Nephron progenitor cell (in vitro differentiated cells): ENCODE measurements around the gene FOXS1.

ENCODE experiments used
- DNase-seq: peaks from one replicate; pipeline ENCODE4 v3.0.0; 2021
- H3K27ac Mint-ChIP-seq: 2 replicates; pipeline ENCODE4 v1.8.0; 2021; ENCODE audit warnings: mild to moderate bottlenecking, moderate library complexity, mixed read lengths
- H3K27me3 Mint-ChIP-seq: 2 replicates; pipeline ENCODE4 v1.8.0; 2021; ENCODE audit warnings: mild to moderate bottlenecking, low read depth, mixed read lengths; ENCODE audit not compliant: poor library complexity
- H3K36me3 Mint-ChIP-seq: 2 replicates; pipeline ENCODE4 v1.8.0; 2021; ENCODE audit warnings: low read depth, mixed read lengths
- H3K4me1 Mint-ChIP-seq: 2 replicates; pipeline ENCODE4 v1.8.0; 2021; ENCODE audit warnings: mixed read lengths
- H3K4me3 Mint-ChIP-seq: 2 replicates; pipeline ENCODE4 v1.8.0; 2021; ENCODE audit warnings: mild to moderate bottlenecking, moderate library complexity, mixed read lengths
- H3K9me3 Mint-ChIP-seq: 2 replicates; pipeline ENCODE4 v1.8.0; 2021; ENCODE audit warnings: mild to moderate bottlenecking, moderate library complexity, mixed read lengths
- CTCF ChIP-seq: fragments of 200-600 bp; sonication (generic); IDR thresholded peaks from 2 replicates; pipeline ENCODE4 v1.5.0; 2021; ENCODE audit warnings: antibody characterized with exemption

The FOXS1 gene

GRCh38 chr20:31835977-31836852 is 9.2 kb downstream of the FOXS1 start:
- Mint-ChIP-seq H3K4me1 (peaks cover 40% of the 10 kb centered on the region), H3K27me3 (no peaks in the 10 kb centered on the region), H3K4me3 (no peak overlapping the region), H3K9me3 (no peaks in the 10 kb centered on the region), H3K27ac (no peak overlapping the region), H3K36me3 (no peaks in the 10 kb centered on the region)
- no peak for TF ChIP-seq CTCF
- DNase-seq = no peak

GRCh38 chr20:31835554-31835953 is 9.8 kb downstream of the FOXS1 start:
- Mint-ChIP-seq H3K27me3 (no peaks in the 10 kb centered on the region), H3K36me3 (no peaks in the 10 kb centered on the region), H3K9me3 (no peaks in the 10 kb centered on the region), H3K4me1 (peaks cover 34% of the 10 kb centered on the region), H3K27ac (no peak overlapping the region), H3K4me3 (no peak overlapping the region)
- TF ChIP-seq CTCF = no peak
- DNase-seq = no peak

- no peak for TF ChIP-seq CTCF
- no peaks in the 10 kb centered on the region for H3K9me3 Mint-ChIP-seq
- DNase-seq = no peak
- no peak overlapping the region for H3K4me3 Mint-ChIP-seq
- peaks cover 47% of the 10 kb centered on the region for H3K4me1 Mint-ChIP-seq
- H3K36me3 Mint-ChIP-seq = no peaks in the 10 kb centered on the region
- no peaks in the 10 kb centered on the region for H3K27me3 Mint-ChIP-seq
- no peak overlapping the region for H3K27ac Mint-ChIP-seq
Measured at GRCh38 chr20:31833931-31834521, 11.4 kb downstream of the FOXS1 start.

- peak; percentile 91 for TF ChIP-seq CTCF
- Mint-ChIP-seq H3K9me3 (no peaks in the 10 kb centered on the region), H3K27ac (no peak overlapping the region), H3K27me3 (no peaks in the 10 kb centered on the region), H3K4me1 (peaks cover 49% of the 10 kb centered on the region), H3K4me3 (no peak overlapping the region), H3K36me3 (no peaks in the 10 kb centered on the region)
- peak; percentile 93 for DNase-seq
Measured at GRCh38 chr20:31833130-31833930, 12.1 kb downstream of the FOXS1 start.

GRCh38 chr20:31831771-31832306 is 13.6 kb downstream of the FOXS1 start:
- no peaks in the 10 kb centered on the region for H3K9me3 Mint-ChIP-seq
- peaks cover 49% of the 10 kb centered on the region for H3K4me1 Mint-ChIP-seq
- no peaks in the 10 kb centered on the region for H3K27me3 Mint-ChIP-seq
- TF ChIP-seq CTCF = no peak
- no peak for DNase-seq
- H3K27ac Mint-ChIP-seq = no peak overlapping the region
- no peak overlapping the region for H3K4me3 Mint-ChIP-seq
- H3K36me3 Mint-ChIP-seq = no peaks in the 10 kb centered on the region
